LNCaP clone FGC (cell line): ENCODE results near the gene HDGFL3.

Source experiments
- DNase-seq: peaks from one replicate; pipeline ENCODE4 v3.0.0-alpha.2; 2011; ENCODE audit warnings: low read depth
- H3K4me3 ChIP-seq: 2 replicates; pipeline ENCODE4 v1.5.1; 2011; ENCODE audit warnings: mild to moderate bottlenecking, low read depth, low read length, control low read depth
- CTCF ChIP-seq: IDR thresholded peaks from 2 replicates; pipeline ENCODE4 v1.5.1; 2012; ENCODE audit warnings: mild to moderate bottlenecking; ENCODE audit not compliant: control insufficient read depth, insufficient read depth; ENCODE audit errors: extremely low read depth

The HDGFL3 gene

GRCh38 chr15:83119968-83120581, 87.5 kb downstream of the HDGFL3 start:
- no peak overlapping the region for H3K4me3 ChIP-seq
- no peak for DNase-seq
- no peak for TF ChIP-seq CTCF

GRCh38 chr15:83118968-83119367, 88.7 kb downstream of the HDGFL3 start:
- DNase-seq, result no peak
- no peak overlapping the region for H3K4me3 ChIP-seq
- no peak for TF ChIP-seq CTCF

GRCh38 chr15:83118291-83118827, 89.3 kb downstream of the HDGFL3 start:
- DNase-seq, result no peak
- no peak overlapping the region for H3K4me3 ChIP-seq
- TF ChIP-seq CTCF, result no peak

- H3K4me3 ChIP-seq, result no peak overlapping the region
- TF ChIP-seq CTCF, result no peak
- DNase-seq, result no peak
Observed at GRCh38 chr15:83115831-83116565, 91.6 kb downstream of the HDGFL3 start.

GRCh38 chr15:83115410-83115809, 92.2 kb downstream of the HDGFL3 start:
- DNase-seq, result no peak
- no peak overlapping the region for H3K4me3 ChIP-seq

GRCh38 chr15:83114856-83115255, 92.8 kb downstream of the HDGFL3 start:
- no peak for TF ChIP-seq CTCF

More at GRCh38 chr15:83115410-83115809, 92.2 kb downstream of the HDGFL3 start:
- no peak for TF ChIP-seq CTCF

More at GRCh38 chr15:83114856-83115255, 92.8 kb downstream of the HDGFL3 start:
- no peak for DNase-seq
- H3K4me3 ChIP-seq, result no peak overlapping the region
